Esophagus muscularis mucosa (tissue), 4 donors: ENCODE results near the gene BPTF.

ENCODE experiments used
- CTCF ChIP-seq, 3 experiments: fragments of 200-600 bp in 2 of 3; fragments of 450-650 bp in 1 of 3; sonication (generic) in 2 of 3; IDR thresholded peaks; one replicate each; pipeline ENCODE4 v1.5.1; 2017 to 2019; ENCODE audit warnings: antibody characterized with exemption in 3 of 3, mild to moderate bottlenecking in 2 of 3, moderate library complexity in 1 of 3
- EP300 ChIP-seq: sonication (generic); formaldehyde crosslinking; IDR thresholded peaks from one replicate; pipeline ENCODE4 v1.6.1; 2017; ENCODE audit warnings: antibody characterized with exemption
- POLR2A ChIP-seq: fragments of 450-650 bp; IDR thresholded peaks from one replicate; pipeline ENCODE4 v1.6.1; 2017; ENCODE audit warnings: antibody characterized with exemption, moderate library complexity, mild to moderate bottlenecking, low read depth
- POLR2AphosphoS5 ChIP-seq, 2 donors: sonication (generic); formaldehyde crosslinking; IDR thresholded peaks; one replicate each; pipeline ENCODE4 v1.6.1; 2017; ENCODE audit warnings: antibody characterized with exemption in 2 of 2

DNA sequence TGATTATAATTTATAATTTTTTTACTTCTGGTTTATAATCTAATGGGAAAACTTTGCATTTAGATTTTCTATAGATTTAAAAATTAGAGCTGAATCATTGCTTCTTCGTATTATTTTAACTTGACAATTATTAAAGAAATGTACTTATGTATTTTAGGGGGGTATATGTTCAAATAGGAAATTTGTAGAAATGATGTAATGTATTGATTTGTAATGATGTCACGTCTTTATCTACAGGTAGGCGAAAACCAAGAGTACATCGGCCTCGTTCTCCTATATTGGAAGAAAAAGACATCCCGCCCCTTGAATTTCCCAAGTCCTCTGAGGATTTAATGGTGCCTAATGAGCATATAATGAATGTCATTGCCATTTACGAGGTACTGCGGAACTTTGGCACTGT is 28.4 kb downstream of the BPTF start:
- no peak for TF ChIP-seq CTCF (IDR thresholded peaks at IDR 0.05)
- TF ChIP-seq EP300, result no peak
- TF ChIP-seq POLR2A, result no peak
- no peak for TF ChIP-seq POLR2AphosphoS5 (IDR thresholded peaks at IDR 0.05)
